Stomach (tissue), 4 donors: ENCODE data around the gene AIFM3.

Experiments used
- EP300 ChIP-seq: sonication (generic); formaldehyde crosslinking; IDR thresholded peaks from one replicate; pipeline ENCODE4 v1.6.1; 2017; ENCODE audit warnings: antibody characterized with exemption
- POLR2A ChIP-seq, 4 donors: fragments of 450-650 bp; IDR thresholded peaks; one replicate each; pipeline ENCODE4 v1.6.1; 2016; ENCODE audit warnings: antibody characterized with exemption in 4 of 4, control low read depth in 2 of 4, mild to moderate bottlenecking in 1 of 4, moderate library complexity in 1 of 4
- POLR2AphosphoS5 ChIP-seq, 3 donors: sonication (generic); formaldehyde crosslinking; IDR thresholded peaks; one replicate each; pipeline ENCODE4 v1.6.1; 2016; ENCODE audit warnings: antibody characterized with exemption in 3 of 3
- TF ChIP-seq, protein P1 (sequence below), 7 experiments: fragments of 450-650 bp in 4 of 7; fragments of 200-600 bp in 3 of 7; sonication (generic) in 3 of 7; IDR thresholded peaks; one replicate each; pipeline ENCODE4 v1.5.1; 2016 to 2019; ENCODE audit warnings: antibody characterized with exemption in 7 of 7, control low read depth in 2 of 7, mild to moderate bottlenecking in 1 of 7

DNA sequence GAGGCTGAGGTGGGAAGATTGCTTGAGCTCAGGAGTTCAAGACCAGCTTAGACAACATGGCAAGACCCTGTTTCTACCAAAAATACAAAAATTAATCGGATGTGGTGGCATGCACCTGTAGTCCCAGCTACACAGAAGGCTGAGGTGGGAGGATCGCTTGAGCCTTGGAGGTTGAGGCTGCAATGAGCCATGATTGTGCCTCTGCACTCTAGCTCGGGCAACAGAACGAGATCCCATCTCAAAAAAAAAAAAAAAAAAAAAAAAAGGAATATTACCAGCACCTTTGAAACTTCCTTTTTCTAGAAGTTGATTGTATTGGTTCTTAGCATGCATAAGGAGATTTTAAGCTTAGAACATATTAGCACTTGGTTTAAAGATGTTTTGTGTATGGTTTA is 38.5 kb upstream of the AIFM3 start:
- TF ChIP-seq POLR2A (IDR thresholded peaks at IDR 0.05) = no peak
- TF ChIP-seq EP300 = no peak
- TF ChIP-seq, protein P1, sequence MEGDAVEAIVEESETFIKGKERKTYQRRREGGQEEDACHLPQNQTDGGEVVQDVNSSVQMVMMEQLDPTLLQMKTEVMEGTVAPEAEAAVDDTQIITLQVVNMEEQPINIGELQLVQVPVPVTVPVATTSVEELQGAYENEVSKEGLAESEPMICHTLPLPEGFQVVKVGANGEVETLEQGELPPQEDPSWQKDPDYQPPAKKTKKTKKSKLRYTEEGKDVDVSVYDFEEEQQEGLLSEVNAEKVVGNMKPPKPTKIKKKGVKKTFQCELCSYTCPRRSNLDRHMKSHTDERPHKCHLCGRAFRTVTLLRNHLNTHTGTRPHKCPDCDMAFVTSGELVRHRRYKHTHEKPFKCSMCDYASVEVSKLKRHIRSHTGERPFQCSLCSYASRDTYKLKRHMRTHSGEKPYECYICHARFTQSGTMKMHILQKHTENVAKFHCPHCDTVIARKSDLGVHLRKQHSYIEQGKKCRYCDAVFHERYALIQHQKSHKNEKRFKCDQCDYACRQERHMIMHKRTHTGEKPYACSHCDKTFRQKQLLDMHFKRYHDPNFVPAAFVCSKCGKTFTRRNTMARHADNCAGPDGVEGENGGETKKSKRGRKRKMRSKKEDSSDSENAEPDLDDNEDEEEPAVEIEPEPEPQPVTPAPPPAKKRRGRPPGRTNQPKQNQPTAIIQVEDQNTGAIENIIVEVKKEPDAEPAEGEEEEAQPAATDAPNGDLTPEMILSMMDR (IDR thresholded peaks at IDR 0.05) = no peak
- TF ChIP-seq POLR2AphosphoS5 (IDR thresholded peaks at IDR 0.05) = no peak
